ENCODE results near the gene WNT16.
A peak's percentile ranks its signal among the peaks of the same experiment; 100 is the strongest.

WNT16 gene

GRCh38 chr7:121323515-121324302, 5.1 kb upstream of the WNT16 start:
- TF ChIP-seq GATA1 (IDR thresholded peaks at IDR 0.05; ENCODE audit: low read depth, low read length) (no peak), POLR2A (IDR thresholded peaks at IDR 0.05; ENCODE audit: low read length) (no peak)
- no peak for DNase-seq

- DNase-seq: no peak
- no peak for TF ChIP-seq POLR2A (IDR thresholded peaks at IDR 0.05; ENCODE audit: low read length)
- TF ChIP-seq GATA1 (IDR thresholded peaks at IDR 0.05; ENCODE audit: low read depth, low read length): no peak
These were observed 1.1 kb upstream of the WNT16 start for GRCh38 chr7:121327671-121328070.

GRCh38 chr7:121329191-121330052, 622 bp downstream of the WNT16 start:
- peak in 1 of 2 experiments; percentile 10 for DNase-seq
- TF ChIP-seq POLR2A (IDR thresholded peaks at IDR 0.05; ENCODE audit: low read length): no peak
- no peak for TF ChIP-seq GATA1 (IDR thresholded peaks at IDR 0.05; ENCODE audit: low read depth, low read length)

GRCh38 chr7:121330053-121330833, 1.4 kb downstream of the WNT16 start:
- no peak for TF ChIP-seq POLR2A (IDR thresholded peaks at IDR 0.05; ENCODE audit: low read length)
- no peak for DNase-seq

DNA sequence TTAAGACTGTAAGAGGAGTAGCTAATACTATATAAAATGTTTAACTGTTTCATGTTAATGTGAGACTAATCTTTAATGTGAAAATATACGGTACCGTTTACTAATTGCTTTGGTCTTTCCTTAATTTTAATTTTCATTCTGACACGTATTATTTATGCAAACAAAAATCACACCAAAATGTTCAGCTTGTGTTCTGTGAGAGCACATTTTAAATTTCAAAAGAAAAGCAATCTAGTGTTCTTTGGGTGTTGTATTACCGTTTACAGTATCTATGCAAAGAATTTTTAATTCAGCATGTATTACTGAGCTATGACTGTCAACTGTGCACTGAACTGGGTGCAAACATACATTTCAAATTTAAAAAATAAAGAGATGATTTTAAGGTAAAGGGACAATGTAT, 2.2 kb downstream of the WNT16 start:
- DNase-seq: no peak
- TF ChIP-seq POLR2A (IDR thresholded peaks at IDR 0.05; ENCODE audit: low read length) (no peak), GATA1 (IDR thresholded peaks at IDR 0.05; ENCODE audit: low read depth, low read length) (no peak)

DNA sequence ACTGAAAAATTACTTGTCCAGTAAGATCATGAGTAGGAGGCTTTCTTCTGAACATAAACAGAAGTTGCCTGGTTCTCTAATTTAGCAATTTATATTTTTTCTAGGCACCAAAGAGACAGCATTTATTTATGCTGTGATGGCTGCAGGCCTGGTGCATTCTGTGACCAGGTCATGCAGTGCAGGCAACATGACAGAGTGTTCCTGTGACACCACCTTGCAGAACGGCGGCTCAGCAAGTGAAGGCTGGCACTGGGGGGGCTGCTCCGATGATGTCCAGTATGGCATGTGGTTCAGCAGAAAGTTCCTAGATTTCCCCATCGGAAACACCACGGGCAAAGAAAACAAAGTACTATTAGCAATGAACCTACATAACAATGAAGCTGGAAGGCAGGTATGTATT, 2.8 kb downstream of the WNT16 start:
- TF ChIP-seq GATA1 (IDR thresholded peaks at IDR 0.05; ENCODE audit: low read depth, low read length): no peak
- TF ChIP-seq POLR2A (IDR thresholded peaks at IDR 0.05; ENCODE audit: low read length): no peak
- no peak for DNase-seq

GRCh38 chr7:121334376-121334775, 5.6 kb downstream of the WNT16 start:
- TF ChIP-seq GATA1 (IDR thresholded peaks at IDR 0.05; ENCODE audit: low read depth, low read length): no peak
- no peak for TF ChIP-seq POLR2A (IDR thresholded peaks at IDR 0.05; ENCODE audit: low read length)
- no peak for DNase-seq

GRCh38 chr7:121334875-121335648, 6.3 kb downstream of the WNT16 start:
- TF ChIP-seq GATA1 (IDR thresholded peaks at IDR 0.05; ENCODE audit: low read depth, low read length): no peak
- no peak for DNase-seq

- DNase-seq: no peak
These were observed 7.8 kb downstream of the WNT16 start for GRCh38 chr7:121336579-121336978.

DNA sequence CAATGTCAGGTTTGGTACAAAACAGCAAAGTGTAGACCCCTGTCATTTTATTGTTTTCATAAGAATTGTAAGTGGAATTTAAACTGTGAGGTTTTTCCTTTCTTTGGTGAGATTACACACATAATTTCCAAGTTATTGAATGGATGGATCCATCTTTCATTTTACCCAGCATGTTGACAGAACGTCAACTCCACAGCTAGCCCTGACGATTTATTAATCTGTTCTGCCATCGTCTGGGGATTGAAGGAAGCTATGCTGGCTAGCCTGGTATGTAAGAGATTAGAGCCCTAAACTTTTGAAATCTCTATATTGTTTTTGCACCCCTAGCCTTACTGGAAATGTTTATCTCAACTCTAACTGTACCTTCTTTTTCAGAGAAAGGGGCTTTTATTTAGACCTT, 8.6 kb downstream of the WNT16 start:
- TF ChIP-seq POLR2A (IDR thresholded peaks at IDR 0.05; ENCODE audit: low read length) (no peak), GATA1 (IDR thresholded peaks at IDR 0.05; ENCODE audit: low read depth, low read length) (no peak)
- DNase-seq: peak; percentile 9 to 31

More at GRCh38 chr7:121336579-121336978, 7.8 kb downstream of the WNT16 start:
- no peak for TF ChIP-seq GATA1 (IDR thresholded peaks at IDR 0.05; ENCODE audit: low read depth, low read length)
- TF ChIP-seq POLR2A (IDR thresholded peaks at IDR 0.05; ENCODE audit: low read length): no peak

- TF ChIP-seq POLR2A (IDR thresholded peaks at IDR 0.05; ENCODE audit: low read length) (no peak), GATA1 (IDR thresholded peaks at IDR 0.05; ENCODE audit: low read depth, low read length) (no peak)
- no peak for DNase-seq
These were observed 10.3 kb downstream of the WNT16 start for GRCh38 chr7:121339082-121339481.

DNA sequence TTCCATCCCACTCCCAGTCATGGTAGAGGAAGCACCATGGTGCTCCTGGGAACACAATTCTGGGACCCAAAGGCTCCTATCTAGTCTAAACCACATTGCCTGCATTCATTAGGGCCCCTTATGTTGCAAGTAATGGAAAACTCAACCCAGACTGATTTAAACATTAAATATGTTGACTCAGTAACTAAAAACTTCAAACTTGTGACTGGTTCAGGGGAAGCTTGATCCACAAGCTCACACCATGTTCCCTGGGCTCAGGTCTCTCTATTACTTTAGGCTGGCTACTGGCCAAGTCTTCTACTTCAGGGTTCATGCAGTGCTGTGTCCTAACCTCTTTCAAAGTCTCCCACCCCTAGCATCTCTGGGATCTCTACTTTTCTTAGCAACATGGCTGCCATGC, 13.1 kb downstream of the WNT16 start:
- no peak for DNase-seq
- TF ChIP-seq POLR2A (IDR thresholded peaks at IDR 0.05; ENCODE audit: low read length) (no peak), GATA1 (IDR thresholded peaks at IDR 0.05; ENCODE audit: low read depth, low read length) (no peak)

- TF ChIP-seq POLR2A (IDR thresholded peaks at IDR 0.05; ENCODE audit: low read length) (no peak), GATA1 (IDR thresholded peaks at IDR 0.05; ENCODE audit: low read depth, low read length) (no peak)
- DNase-seq: no peak
These were observed 13.8 kb downstream of the WNT16 start for GRCh38 chr7:121342631-121343030.
